ENCODE measurements around the gene CTSE.

CTSE gene

DNA sequence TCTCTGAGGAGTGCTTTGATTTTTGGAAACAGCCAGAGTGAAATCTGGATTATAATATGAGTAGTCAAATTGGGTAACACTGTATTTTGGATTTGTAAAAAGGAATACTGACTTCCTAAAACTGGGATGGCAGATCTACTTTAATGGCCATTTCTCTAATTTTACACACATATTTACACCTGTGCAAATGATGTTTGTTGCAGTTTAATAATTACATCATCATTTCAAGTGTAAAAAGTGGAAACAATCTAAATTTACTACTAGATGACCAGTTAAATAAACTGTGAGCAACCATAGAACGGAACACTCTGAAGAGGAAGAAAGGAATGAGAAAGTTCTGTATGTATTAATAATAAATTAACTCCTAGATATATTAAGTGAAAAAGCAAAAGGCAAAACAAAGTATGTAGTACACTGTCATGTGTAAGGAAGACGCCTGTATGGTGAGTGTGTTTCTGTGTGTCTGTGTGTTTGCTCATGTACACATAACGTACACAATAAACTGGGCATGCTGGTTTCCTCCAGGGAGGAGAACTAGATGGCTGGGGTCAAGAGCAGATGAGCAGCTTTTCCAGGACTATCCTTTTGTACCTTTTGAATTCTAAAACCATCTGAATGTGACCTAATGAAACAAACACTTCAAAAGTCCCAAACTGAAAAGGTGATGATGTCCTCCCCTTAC is 26.4 kb upstream of the CTSE start:
- DNase-seq (ENCODE audit: low read depth, low spot score): no peak

DNA sequence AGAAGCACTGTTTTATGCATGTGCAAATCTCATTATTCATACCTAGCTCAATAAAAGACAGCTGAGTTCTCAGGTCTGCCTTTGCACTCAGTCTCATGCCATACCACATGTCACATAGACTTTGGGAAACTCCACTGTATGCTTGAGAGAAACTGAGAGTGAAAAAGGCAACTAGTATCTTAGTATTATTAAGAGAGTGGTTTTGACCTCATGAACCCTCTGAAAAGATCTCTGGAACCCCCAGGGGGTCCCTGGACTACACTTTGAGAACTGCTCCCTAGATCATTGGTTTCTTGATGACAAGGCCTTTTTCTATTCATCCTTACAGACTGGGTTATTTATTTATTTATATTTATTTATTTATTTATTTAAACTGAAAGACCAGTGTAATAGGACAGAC is 25.6 kb upstream of the CTSE start:
- no peak for DNase-seq (ENCODE audit: low read depth, low spot score)

DNA sequence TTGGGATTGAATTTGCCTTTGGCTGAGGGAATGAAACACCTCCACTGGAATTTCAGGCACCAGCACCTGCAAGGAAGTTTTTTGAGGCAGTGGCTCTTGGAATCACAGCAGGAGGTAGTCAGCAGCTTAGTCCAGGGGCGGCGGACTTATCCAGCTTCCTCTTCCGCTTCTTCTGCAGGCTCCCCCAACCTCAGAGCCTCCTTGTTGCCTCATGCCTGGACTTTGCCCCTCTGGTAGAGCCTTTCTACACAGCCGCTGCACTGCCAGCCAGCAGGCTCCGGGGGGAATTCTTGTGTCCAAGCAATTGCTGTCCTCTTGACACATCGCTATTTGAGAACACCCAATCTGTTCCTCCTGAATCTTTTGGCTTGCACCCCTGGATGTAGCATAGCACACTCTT is 24.9 kb upstream of the CTSE start:
- no peak for DNase-seq (ENCODE audit: low read depth, low spot score)

DNA sequence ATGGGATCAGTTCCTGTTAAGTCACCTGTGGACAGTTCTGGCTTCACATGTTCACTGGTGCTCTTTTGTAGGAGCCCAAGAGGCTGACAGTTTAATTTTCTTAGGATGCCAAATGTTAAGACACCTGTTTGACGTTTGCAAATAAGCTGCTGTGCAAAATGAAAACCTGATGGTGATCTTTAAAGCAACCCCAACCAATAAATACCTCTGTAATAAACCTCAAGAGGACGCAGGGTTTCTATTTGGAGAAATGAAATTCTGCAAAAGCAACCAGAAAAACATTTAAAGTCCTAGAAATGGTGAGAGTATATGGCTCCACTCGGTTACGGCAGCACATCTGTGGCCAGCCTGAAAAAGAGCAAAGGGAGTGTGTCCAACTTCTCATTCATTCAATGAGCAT is 23.6 kb upstream of the CTSE start:
- no peak for DNase-seq (ENCODE audit: low read depth, low spot score)

DNA sequence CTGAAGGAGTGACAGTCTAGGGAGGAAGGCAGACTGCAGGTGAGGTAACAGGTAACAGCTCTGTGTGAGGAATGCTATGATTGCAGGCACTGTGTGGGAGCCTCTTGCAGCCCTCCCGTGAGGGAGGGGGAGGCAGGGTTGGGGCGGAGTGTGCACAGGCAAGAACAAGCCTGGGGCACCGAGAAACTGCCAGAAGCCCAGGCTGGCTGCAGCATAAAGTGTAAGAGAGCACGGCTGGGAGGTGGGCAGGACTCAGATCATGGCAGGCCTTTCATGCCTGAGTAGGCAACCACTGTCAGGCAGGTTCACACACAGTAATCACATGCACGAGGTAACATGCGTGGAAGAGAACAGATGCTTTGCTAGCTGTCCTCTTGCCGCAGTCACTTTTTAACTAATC is 17.9 kb upstream of the CTSE start:
- no peak for DNase-seq (ENCODE audit: low read depth, low spot score)

DNA sequence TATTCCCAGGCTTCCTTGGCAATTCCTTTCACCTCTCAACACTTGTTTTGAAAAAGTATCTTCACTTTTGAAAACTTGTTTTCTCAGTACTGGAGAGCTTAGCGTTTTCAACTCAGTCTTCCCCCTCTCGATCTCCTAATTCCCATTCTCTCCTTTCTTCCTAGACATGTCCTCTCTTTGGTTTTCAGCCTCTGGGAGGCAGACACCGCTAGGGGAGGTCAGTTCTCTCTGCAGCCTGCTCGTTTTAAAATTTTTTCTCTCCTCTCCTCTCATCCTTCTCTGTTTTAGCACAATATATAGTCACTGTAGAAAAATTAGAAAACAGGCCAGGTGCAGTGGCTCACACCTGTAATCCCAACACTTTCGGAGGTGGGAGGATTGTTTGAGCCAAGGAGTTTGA is 16.6 kb upstream of the CTSE start:
- no peak for DNase-seq (ENCODE audit: low read depth, low spot score)

DNA sequence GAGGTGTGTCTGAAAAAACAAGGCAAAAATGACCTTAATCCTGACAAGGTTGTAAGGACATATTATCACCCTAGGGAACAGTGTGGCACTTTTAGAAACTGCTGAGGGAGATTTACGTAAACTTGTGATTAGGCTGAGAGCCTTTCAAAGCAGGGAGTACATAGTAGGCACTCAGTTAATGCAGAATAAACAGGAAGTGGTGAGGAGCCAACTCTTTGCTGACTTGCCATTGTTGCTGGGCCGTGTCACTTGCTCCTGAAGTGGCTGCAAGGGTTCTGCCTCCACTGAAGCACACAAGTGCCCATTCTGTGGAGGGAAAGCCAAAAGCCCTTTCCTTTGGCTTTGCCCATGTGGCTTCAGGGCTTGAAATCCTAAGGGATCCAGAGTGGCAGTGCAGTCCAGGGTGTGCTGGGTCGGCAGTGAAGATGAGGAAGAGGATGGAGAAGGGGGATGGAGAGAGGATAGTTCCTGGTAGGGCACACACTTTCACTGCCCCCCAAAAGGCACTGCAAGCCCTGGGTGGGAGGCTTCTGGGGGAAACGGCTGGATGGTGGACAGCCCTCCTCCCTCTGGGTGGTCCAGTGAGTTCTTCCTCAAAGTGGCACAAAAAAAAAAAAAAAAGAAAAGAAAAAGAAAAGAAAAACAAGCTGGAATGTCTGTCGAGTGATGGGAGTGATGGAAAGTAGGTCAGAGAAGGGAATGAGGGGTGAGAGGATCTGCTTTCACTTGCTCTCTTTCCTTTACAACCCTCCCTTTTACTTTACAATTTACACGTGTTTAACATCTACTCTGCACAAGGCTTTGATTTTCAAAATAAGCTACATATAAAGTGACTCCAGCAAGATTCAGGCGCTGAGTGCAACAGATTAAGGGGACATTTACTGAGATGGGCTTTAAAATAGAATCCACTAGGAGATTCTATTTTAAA is 15.6 kb upstream of the CTSE start:
- no peak for DNase-seq (ENCODE audit: low read depth, low spot score)

DNA sequence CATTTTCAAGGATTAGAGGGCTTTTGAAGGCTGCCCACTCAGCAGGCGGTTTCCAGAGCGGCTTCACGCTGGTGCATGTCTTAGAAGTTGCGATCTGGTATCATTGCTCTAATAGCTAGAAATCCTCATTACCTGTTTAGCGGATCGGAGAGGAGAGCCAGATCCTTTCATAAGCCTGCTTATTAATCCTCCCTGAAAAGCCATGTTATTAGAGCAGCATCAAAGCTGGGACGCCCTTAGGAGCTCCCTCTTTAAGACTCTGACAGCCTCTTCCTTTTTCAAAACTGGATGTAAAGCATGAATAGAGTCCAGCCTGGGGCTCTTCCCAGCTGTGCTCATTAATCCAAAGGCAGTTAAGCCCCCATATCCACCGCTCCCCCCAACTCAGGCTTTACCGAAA is 13.9 kb upstream of the CTSE start:
- no peak for DNase-seq (ENCODE audit: low read depth, low spot score)

DNA sequence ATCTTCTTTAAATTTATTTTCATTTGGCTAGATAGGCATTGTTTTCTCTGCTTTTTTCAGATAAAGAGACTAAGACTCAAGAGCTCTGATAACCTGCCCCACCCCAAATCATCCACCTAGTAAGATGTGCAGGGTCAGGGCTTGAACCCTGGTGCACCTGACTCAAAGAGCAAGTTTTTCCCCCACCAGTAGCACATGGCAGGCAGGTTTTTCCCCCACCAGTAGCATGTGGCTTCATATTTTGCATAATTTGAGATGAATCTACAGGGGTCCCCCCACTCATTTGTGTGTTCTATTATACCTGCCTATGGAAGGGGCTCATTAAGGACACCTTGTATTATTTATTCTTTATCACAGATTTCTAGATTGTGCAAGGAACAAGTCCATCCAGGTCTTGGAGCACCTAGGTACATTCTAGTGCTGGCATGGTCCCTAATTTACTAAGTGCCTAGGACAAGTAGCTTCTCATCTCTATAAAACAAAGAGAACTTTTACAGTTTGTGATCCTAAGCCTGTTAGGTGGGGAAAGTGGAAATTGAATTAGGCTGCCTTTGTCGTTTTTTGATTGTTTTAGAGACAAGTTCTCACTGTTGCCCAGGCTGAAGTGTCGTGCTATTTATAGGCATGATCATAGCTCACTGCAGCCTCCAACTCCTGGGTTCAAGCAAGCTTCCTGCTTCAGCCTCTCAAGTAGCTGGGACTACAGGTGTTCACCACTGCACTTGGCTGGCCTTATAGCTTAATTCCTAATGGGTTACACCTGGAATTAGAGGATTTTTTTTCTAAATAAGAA is 13.2 kb upstream of the CTSE start:
- no peak for DNase-seq (ENCODE audit: low read depth, low spot score)

DNA sequence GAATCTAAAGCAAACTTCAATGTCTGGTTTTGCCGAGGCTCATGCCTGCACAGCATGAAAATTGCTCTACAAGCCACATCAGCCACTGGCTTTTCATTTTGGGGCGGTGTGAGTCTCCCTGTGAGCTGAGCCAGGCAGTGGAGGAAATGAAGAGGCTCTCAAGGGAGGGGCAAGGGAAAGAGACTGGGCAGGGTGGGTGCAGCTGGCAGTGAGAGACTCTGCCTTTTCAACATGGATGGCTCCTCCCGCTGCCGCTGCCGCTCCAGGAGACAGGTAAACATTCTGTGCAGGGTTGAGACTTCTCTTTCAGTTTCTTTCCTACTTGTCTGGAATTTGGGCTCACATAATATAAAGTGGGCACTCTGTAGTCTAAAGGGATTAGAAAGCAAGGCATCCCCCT is 11.3 kb upstream of the CTSE start:
- no peak for DNase-seq (ENCODE audit: low read depth, low spot score)

DNA sequence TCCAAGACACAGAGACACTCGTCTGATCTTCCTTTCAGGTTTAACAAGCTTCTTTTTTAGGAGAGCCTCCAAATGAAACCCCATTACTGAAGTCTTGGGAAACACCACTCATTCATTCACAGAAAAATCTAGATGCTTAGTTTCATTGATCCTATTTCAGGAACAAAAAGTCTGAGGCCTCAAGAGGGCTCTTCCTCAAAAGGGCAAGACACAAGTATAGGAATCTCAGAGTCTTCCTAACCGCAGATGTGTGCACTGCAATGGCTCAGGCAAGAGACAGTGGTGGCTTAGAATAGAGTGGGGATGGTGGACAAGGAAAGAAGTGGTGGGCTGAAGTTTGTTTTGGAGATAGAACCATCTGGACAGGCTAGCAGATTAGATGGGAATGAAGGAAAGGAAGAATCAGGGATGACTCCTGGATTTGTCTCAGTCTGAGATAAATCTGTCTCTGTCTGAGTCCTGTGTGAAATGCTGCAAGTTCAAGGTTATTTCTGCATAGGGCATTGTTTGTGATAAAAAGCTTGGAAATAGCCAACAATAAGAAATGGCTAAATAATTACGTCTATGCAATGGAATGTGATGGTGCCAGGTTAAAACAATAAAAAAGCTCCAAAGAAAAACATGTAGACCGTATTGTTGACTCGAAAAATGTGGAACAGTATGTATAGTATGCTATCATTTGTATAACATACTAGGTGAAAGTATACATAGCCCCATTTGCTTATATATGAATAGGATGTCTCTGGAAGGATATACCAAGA is 8.9 kb upstream of the CTSE start:
- DNase-seq (ENCODE audit: low read depth, low spot score): no peak

DNA sequence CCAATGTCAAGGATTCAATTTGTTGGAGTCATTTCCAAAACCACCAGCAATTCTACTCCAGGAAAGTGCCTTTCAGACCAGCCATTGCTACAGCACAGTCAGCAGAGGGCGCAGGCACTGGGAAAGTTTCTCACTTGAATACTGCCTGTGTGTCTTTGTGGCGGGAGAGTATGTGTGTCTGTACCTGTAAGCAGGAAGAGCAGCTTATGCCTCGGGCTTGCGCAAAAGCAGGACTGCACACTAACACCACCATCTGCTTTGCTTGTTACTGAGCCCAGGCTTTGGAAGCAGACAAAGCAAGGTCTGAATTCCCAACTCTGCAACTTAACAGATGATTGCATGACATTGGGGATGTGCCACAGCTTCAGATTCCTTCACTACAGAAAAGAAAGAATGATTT is 7.0 kb upstream of the CTSE start:
- peak; percentile 44 for DNase-seq (ENCODE audit: low read depth, low spot score)

DNA sequence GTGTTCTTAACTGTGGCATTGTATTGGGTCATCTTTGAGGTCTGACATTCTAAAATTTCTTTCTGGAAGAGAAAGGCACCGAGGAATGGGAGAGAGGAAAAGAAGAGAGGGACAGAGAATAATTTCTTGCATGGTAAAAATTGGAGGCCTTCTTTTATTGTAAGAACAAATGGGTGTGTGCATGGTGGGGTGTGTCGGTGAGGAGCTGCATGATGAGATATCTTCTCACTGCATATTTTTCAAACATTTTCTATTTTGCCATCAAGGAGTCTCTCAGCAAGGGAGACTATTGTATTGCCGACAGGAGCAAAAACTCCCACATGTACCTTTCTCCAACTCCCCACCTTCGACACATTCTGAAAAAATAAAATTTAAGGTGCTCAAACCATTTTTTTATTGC is 6.5 kb upstream of the CTSE start:
- DNase-seq (ENCODE audit: low read depth, low spot score): no peak

DNA sequence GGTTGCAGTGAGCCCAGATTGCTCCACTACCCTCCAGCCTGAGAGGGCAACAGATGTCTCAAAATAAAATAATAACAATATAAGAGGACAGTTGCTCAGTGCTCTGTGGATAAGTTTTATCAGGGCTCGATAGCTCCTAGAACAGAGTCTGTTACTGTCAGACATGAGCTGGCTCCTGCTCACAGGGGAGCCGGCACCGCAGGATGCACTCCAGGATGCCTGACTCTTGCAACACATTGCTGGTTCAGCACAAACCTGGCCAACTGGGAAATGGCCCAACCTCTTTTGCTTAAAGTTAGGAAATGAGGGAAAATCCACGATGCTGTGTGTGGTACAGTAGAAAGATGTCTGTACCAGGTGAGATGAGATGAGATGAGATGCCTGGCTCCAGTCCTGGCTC is 5.8 kb upstream of the CTSE start:
- no peak for DNase-seq (ENCODE audit: low read depth, low spot score)

DNA sequence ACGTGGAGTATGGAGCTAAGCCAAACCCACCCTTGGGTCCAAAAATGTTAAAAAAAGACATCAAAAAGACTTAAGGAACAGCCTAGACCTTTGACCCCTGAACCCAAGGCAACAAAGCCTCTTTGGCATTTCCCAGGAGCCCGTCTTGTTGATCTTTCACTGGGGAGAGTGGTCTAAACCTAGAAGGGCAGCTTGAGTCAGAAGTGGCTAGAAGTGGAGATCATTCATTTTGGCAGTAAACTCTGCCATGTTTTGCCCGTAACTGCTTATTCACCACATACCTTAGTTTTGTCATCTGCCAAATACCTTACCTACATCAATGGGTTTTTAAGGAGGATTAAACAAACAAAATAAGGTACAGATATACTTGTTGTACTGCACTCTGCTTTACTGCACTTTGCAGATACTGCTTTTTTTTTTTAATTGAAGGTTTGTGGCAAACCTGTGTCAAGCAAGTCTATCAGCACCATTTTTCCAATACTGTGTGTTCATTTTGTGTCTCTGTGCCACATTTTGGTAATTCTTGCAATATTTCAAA is 1.7 kb upstream of the CTSE start:
- no peak for DNase-seq (ENCODE audit: low read depth, low spot score)

DNA sequence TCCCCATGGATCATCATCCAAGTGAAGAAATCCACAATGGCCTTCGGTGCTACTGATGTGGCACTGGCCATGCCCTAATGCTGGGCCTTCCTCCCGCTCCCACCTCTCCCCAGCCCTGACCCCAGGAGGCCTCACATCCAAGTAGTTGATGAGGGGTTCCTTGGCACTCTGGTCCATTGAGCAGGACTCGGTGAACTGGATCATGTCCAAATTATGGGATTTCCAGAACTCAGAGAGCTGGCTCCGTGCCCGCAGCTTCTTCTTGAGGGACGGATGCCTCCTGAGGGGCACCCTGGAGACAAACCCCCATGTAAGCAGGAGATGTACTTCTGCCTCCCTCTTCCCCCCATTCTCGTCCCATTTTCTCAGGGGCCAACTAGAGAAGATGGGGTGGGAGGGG is 929 bp downstream of the CTSE start:
- DNase-seq (ENCODE audit: low read depth, low spot score): no peak

DNA sequence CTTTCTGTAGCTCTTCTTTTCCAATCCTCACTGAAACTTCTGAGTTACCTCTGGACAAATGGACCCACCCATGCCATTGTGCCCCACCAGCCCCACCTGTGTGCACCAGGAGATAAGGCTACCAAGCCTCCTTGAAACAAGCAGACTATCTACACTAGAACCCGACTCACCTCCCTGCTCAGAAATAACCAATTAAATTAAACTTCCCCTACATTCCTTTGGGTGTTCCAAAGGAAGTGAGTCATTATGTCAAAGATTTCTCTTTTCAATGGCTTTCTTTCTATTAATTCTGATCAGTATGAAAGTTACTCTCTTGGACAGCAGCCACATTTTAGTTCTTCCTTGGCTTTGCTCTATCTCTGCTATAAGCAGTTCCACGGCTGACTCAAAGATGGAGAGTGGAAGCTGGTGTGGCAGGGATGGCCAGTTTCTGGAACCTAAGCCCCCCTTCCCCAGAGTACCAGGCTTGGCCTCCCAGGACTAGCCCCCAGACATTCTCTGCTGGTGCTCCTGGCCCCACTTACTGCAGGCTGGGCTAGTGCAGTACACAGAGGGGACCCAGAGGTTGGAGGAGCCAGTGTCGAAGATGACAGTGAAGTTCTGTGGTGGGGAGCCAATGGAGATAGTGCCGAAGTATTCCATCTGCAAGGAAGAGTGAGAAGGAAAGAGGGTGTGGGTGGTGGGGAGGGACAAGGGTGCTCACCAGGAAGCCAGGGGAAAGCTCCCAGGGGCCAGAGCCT is 1.9 kb downstream of the CTSE start:
- no peak for DNase-seq (ENCODE audit: low read depth, low spot score)

DNA sequence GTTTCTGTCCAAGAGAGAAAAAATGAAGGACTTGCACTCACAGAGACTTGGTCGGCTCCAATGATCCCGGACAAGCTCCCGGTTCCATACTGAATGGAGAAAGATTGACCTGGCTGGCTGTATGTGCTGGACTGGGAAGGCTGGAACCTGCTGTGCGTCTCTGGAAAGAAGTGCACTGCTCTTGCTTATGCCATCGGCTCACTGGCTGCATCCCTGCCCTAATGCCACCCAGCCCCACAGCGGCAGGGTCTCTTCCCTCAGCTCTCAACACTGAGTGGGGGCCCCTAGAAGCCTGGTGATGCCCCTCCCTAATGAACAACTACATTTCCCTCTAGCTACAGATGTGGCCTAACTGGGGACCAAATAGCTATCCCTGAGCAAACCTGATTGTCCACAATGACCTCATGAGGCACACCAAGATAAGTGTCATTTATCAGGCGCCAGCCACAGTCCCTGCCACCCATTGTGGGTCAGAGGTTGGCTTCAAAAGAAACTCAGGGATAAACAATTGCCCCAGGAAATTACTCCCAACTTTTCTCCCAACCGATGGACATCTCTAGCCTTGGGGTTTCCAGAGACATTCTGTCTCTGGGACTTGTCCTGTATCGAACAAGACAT is 2.6 kb downstream of the CTSE start:
- DNase-seq (ENCODE audit: low read depth, low spot score): no peak

DNA sequence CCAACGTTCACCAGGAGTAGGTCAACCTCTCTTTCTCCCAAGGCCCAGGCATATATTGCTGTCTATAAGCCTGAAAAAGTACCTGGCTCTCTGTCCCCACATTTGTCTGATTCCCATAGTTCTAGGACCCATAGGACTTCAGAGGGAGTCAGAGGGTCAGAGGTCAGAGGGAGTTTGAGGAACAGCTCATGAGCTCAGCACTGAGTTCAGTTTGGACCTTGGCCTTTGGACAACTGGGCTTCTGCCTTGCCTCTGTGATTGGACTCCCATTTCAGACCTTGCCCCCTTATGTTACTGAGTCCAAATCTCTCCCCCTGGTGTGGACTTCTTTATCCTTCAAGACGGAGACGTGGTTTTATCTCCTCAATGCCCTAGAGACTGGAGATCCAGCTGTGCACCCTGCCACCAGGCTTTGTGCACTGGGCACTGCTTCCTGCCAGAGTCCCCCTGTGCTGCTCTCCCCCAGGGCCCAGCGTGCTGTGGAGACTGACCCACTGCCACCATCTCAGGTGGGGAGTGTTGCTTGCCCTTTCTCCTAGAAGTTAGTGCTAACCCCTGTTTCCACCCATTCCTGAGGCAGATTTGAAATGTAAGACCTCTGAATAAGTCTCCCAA is 3.2 kb downstream of the CTSE start:
- DNase-seq (ENCODE audit: low read depth, low spot score): no peak

DNA sequence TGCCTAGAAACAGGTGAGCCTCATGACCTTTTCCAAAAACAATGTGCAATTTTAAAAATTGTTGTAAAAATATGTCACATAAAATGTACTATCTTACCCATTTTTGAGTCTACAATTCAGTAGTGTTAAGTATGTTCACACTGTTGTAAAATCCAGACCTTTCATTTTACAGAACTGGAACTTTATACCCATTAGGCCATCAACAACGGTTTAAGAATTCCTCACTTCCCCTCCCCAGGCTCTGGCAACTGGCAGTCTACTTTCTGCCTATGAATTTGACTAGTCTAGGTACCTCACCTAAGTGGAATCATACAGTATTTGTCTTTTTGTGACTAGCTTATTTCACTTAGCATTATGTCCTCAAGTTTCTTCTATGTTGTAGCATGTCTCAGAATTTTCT is 8.6 kb downstream of the CTSE start:
- DNase-seq (ENCODE audit: low read depth, low spot score): no peak
